A549 (cell line): ENCODE measurements around the gene CNST. TPM values are rescaled to one million over a fixed set of nuclear protein-coding genes. Genes with fewer than 3 reads are reported as not detected.

Experiments
- ATAC-seq, 2 experiments: fragments of 200-7000 bp in 1 of 2; fragments of >200 bp in 1 of 2; cut with Nextera tagmentation in 1 of 2; cut with Tn5 transposase in 1 of 2; 3 replicates each; pipeline versions ENCODE4 v1.8.0 to v1.9.1; 2018 to 2020; ENCODE audit warnings: mild to moderate bottlenecking in 1 of 2, moderate library complexity in 1 of 2
- CTCF ChIA-PET: fragments of 300-600 bp; sonication (Branson Sonifier 250); formaldehyde crosslinking; extraction: SDS; loops from one replicate; lab custom pipeline; 2021; ENCODE audit warnings: antibody characterized with exemption, inconsistent platforms; lab: Yijun Ruan, JAX
- POLR2A ChIA-PET: fragments of 350-600 bp; formaldehyde crosslinking; extraction: SDS; loops from one replicate; lab custom pipeline; 2021; ENCODE audit warnings: antibody characterized with exemption, inconsistent platforms; lab: Yijun Ruan, JAX
- DNase-seq, 2 experiments: peaks; one replicate each; pipeline versions ENCODE4 v3.0.0 to v3.0.0-alpha.2; 2011 to 2016; ENCODE audit warnings: low read depth in 1 of 2, low spot score in 1 of 2
- FAIRE-seq: peaks from 2 replicates; lab custom pipeline; 2011; peaks lifted over from hg19 to GRCh38; lab: Jason Lieb, UNC
- H3K27ac ChIP-seq, 2 experiments: fragments of >200 bp; sonication (Bioruptor Twin); formaldehyde crosslinking; 3 replicates each; pipeline ENCODE4 v1.5.1; 2016 to 2017
- H3K4me1 ChIP-seq: fragments of >200 bp; sonication (Bioruptor Twin); formaldehyde crosslinking; 3 replicates; pipeline ENCODE4 v1.6.1; 2016
- H3K4me2 ChIP-seq: fragments of >200 bp; sonication (Bioruptor Twin); formaldehyde crosslinking; 3 replicates; pipeline ENCODE4 v1.6.1; 2016
- H3K4me3 ChIP-seq: fragments of >200 bp; sonication (Bioruptor Twin); formaldehyde crosslinking; 3 replicates; pipeline ENCODE4 v1.5.1; 2016
- H3K9me3 ChIP-seq: fragments of >200 bp; sonication (Bioruptor Twin); formaldehyde crosslinking; 3 replicates; pipeline ENCODE4 v1.6.1; 2016
- CBX8 ChIP-seq: fragments of 200-600 bp; sonication (generic); IDR thresholded peaks from 2 replicates; pipeline ENCODE4 v1.6.1; 2016
- CHD2 ChIP-seq: fragments of 150-350 bp; IDR thresholded peaks from 2 replicates; pipeline ENCODE4 v1.6.1; 2014; ENCODE audit warnings: low read length; ENCODE audit not compliant: partially characterized antibody
- CHD4 ChIP-seq: fragments of 200-600 bp; sonication (generic); IDR thresholded peaks from 2 replicates; pipeline ENCODE4 v1.6.1; 2016; ENCODE audit warnings: antibody characterized with exemption, mild to moderate bottlenecking, borderline replicate concordance
- ESRRA ChIP-seq: fragments of 150-350 bp; IDR thresholded peaks from 2 replicates; pipeline ENCODE4 v1.6.1; 2014; ENCODE audit warnings: mild to moderate bottlenecking, low read length, borderline replicate concordance
- FOSB ChIP-seq: fragments of 250-450 bp; sonication (Bioruptor Pico); IDR thresholded peaks from 2 replicates; pipeline ENCODE4 v1.5.0; 2020; ENCODE audit warnings: mild to moderate bottlenecking, moderate library complexity
- HDAC2 ChIP-seq: fragments of 200-600 bp; sonication (generic); IDR thresholded peaks from 2 replicates; pipeline ENCODE4 v1.6.1; 2016
- HOXA7 ChIP-seq: fragments of 250-450 bp; sonication (Bioruptor Pico); IDR thresholded peaks from 2 replicates; pipeline ENCODE4 v1.5.0; 2020; ENCODE audit warnings: mild to moderate bottlenecking, moderate library complexity
- HOXB13 ChIP-seq: fragments of 250-450 bp; sonication (Bioruptor Pico); IDR thresholded peaks from 2 replicates; pipeline ENCODE4 v1.5.0; 2020; ENCODE audit warnings: low read depth, mild to moderate bottlenecking, moderate library complexity
- JUN ChIP-seq, 2 experiments: fragments of >200 bp; sonication (Bioruptor Twin); formaldehyde crosslinking; IDR thresholded peaks; 2 replicates in 1 of 2; 3 replicates in 1 of 2; pipeline ENCODE4 v1.6.1; 2016 to 2017
- KDM1A ChIP-seq: fragments of 200-600 bp; sonication (generic); IDR thresholded peaks from 2 replicates; pipeline ENCODE4 v1.6.1; 2016; ENCODE audit warnings: low read depth, mild to moderate bottlenecking
- MAFK ChIP-seq: fragments of 450-650 bp; IDR thresholded peaks from 2 replicates; pipeline ENCODE4 v1.6.1; 2014; ENCODE audit not compliant: partially characterized antibody
- MYC ChIP-seq: IDR thresholded peaks from 2 replicates; pipeline ENCODE4 v1.6.1; 2012; ENCODE audit warnings: mild to moderate bottlenecking, inconsistent platforms, low read length, improper control_type of control experiment, borderline replicate concordance
- POLR2AphosphoS2 ChIP-seq: conservative IDR thresholded peaks from 2 replicates; pipeline ENCODE4 v1.6.1; 2012; ENCODE audit warnings: low read length, improper control_type of control experiment, inconsistent platforms
- RAD21 ChIP-seq, 2 experiments: fragments of >200 bp in 1 of 2; sonication (Bioruptor Twin) in 1 of 2; formaldehyde crosslinking in 1 of 2; IDR thresholded peaks in 1 of 2; conservative IDR thresholded peaks in 1 of 2; 2 replicates in 1 of 2; 3 replicates in 1 of 2; pipeline ENCODE4 v1.6.1; 2012 to 2018; ENCODE audit warnings: inconsistent platforms in 1 of 2
- RARB ChIP-seq: fragments of 250-450 bp; sonication (Bioruptor Pico); IDR thresholded peaks from 2 replicates; pipeline ENCODE4 v1.8.0; 2021; ENCODE audit warnings: mild to moderate bottlenecking, moderate library complexity
- RNF2 ChIP-seq: fragments of 200-600 bp; sonication (generic); IDR thresholded peaks from 2 replicates; pipeline ENCODE4 v1.6.1; 2016; ENCODE audit warnings: low read depth, mild to moderate bottlenecking, antibody characterized with exemption, moderate library complexity, borderline replicate concordance
- TFCP2L1 ChIP-seq: fragments of 250-450 bp; sonication (Bioruptor Pico); IDR thresholded peaks from 2 replicates; pipeline ENCODE4 v1.5.0; 2021; ENCODE audit warnings: mild to moderate bottlenecking
- ZFP36 ChIP-seq: fragments of 450-650 bp; IDR thresholded peaks from 2 replicates; pipeline ENCODE4 v1.6.1; 2014; ENCODE audit warnings: borderline replicate concordance; ENCODE audit not compliant: partially characterized antibody
- WGBS: methylation state at CpG from one replicate; pipeline ENCODE4 v1.1.6; 2017; ENCODE audit errors: missing lambda C conversion rate; 5-methylcytosine and 5-hydroxymethylcytosine counted together
- polyA plus RNA-seq, 4 experiments: library from polyadenylated mRNA; depleted of rRNA in 3 of 4; stranded (reverse); fragments of >200 nt; fragmentation: RNase III in 1 of 4; extraction: RNeasy Plus Mini Kit Qiagen cat#74134 plus additional on column Dnase treatment in 1 of 4; gene quantifications; 2 replicates in 3 of 4; 3 replicates in 1 of 4; pipeline ENCODE4 v1.2.3, GENCODE V29; 2011 to 2017
- TF ChIP-seq, protein P1 (sequence below): fragments of >200 bp; sonication (Bioruptor Twin); formaldehyde crosslinking; IDR thresholded peaks from 3 replicates; pipeline ENCODE4 v1.6.1; 2016
- TF ChIP-seq, protein P2 (sequence below): fragments of 250-450 bp; sonication (Bioruptor Pico); IDR thresholded peaks from 2 replicates; pipeline ENCODE4 v1.5.0; 2020; ENCODE audit warnings: low read depth, mild to moderate bottlenecking, moderate library complexity
- TF ChIP-seq, protein P3 (sequence below): IDR thresholded peaks from 2 replicates; pipeline ENCODE4 v1.6.1; 2012

The CNST gene
- polyA plus RNA-seq, 2 of the 4 experiments (the other 2 are of a cell fraction), result 7.9 to 23.0 TPM

DNA sequence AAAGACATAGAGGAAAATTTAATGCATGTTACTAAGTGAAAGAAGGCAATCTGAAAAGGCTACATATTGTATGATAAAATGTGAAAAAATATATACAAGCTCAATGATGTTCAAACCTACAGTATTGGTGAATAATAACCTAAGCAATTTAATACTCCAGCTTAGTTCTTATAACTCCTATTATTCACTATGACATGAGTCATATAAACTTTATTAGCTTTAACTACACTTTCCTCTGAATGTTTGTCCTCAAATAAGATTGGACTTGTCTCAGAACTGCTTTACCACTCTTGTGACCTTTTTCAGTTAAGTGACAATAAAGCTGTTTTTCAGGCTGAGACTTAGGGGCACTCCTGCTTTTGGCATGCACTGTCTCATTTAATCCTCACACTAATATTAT, 50.9 kb downstream of the CNST start:
- TF ChIP-seq RARB (CRISPR knock-in tag) (no peak), POLR2AphosphoS2 (no peak), HOXA7 (CRISPR knock-in tag) (no peak), HDAC2 (no peak), CHD2 (no peak), CBX8 (no peak), MYC (no peak), FOSB (CRISPR knock-in tag) (no peak), RAD21 (conservative IDR thresholded peaks at IDR 0.05 in 1 of 2, IDR thresholded peaks at IDR 0.05 in 1 of 2) (no peak), KDM1A (no peak), TFCP2L1 (CRISPR knock-in tag) (no peak), JUN (IDR thresholded peaks at IDR 0.05) (no peak), ZFP36 (no peak), RNF2 (no peak), ESRRA (no peak), CHD4 (no peak)
- TF ChIP-seq, protein P1, sequence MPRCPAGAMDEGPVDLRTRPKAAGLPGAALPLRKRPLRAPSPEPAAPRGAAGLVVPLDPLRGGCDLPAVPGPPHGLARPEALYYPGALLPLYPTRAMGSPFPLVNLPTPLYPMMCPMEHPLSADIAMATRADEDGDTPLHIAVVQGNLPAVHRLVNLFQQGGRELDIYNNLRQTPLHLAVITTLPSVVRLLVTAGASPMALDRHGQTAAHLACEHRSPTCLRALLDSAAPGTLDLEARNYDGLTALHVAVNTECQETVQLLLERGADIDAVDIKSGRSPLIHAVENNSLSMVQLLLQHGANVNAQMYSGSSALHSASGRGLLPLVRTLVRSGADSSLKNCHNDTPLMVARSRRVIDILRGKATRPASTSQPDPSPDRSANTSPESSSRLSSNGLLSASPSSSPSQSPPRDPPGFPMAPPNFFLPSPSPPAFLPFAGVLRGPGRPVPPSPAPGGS, result no peak
- TF ChIP-seq, all 56 proteins: peak for 0
- H3K27ac ChIP-seq, result no peak overlapping the region; a peak in 1 of 6 replicates
- POLR2A ChIA-PET, result no interaction called here
- ATAC-seq (no peak), DNase-seq (no peak), FAIRE-seq (no peak)
- H3K4me1 ChIP-seq, result peaks cover 17% of the 10 kb centered on the region; the same call in 2 of the 3 replicates
- H3K9me3 ChIP-seq, result no peaks in the 10 kb centered on the region
- H3K4me2 ChIP-seq, result peak overlapping the region; percentile 8; the same call in 1 of the 3 replicates
- H3K4me3 ChIP-seq, result no peak overlapping the region
- CTCF ChIA-PET, result interaction anchor here (0.7 kb wide), 1 partner anchor 1314 kb away, joined by 3 read pairs; no protein-coding TSS in a partner anchor

DNA sequence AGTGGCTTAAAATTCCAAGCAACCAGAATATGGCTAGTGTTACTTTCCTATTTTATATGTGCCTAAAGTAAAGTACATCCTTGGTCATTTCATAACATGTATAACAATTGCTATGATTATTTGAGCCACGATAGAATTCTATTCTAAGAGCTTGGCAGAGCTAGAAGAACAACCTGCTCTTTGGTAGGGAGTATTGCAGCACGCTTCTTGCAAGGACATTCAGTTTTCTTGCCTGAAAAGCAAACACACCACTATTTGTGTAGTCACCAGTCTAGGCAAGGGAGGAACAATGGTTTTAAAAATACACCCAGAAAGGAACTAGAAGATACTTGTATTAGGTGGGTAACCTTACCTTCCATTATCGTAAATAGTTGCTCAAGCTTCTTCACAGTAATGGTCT, 51.5 kb downstream of the CNST start:
- FAIRE-seq (no peak), DNase-seq (no peak)
- no peaks in the 10 kb centered on the region for H3K9me3 ChIP-seq
- H3K4me1 ChIP-seq, result peaks cover 17% of the 10 kb centered on the region; the same call in 2 of the 3 replicates
- ChIA-PET POLR2A (no interaction called here), CTCF (interaction anchor here (0.6 kb wide), 1 partner anchor 462 kb away, joined by 3 read pairs; no protein-coding TSS in a partner anchor)
- H3K4me3 ChIP-seq, result no peak overlapping the region
- WGBS, result 85% methylated on average over 3 of the region's 3 CpGs
- TF ChIP-seq MYC (no peak), TFCP2L1 (CRISPR knock-in tag) (no peak), JUN (IDR thresholded peaks at IDR 0.05) (no peak), POLR2AphosphoS2 (no peak), HOXA7 (CRISPR knock-in tag) (no peak), ESRRA (no peak), RARB (CRISPR knock-in tag) (no peak), MAFK (no peak), HOXB13 (CRISPR knock-in tag) (no peak)
- TF ChIP-seq, protein P2, sequence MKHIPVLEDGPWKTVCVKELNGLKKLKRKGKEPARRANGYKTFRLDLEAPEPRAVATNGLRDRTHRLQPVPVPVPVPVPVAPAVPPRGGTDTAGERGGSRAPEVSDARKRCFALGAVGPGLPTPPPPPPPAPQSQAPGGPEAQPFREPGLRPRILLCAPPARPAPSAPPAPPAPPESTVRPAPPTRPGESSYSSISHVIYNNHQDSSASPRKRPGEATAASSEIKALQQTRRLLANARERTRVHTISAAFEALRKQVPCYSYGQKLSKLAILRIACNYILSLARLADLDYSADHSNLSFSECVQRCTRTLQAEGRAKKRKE (CRISPR knock-in tag), result no peak
- TF ChIP-seq, protein P3, sequence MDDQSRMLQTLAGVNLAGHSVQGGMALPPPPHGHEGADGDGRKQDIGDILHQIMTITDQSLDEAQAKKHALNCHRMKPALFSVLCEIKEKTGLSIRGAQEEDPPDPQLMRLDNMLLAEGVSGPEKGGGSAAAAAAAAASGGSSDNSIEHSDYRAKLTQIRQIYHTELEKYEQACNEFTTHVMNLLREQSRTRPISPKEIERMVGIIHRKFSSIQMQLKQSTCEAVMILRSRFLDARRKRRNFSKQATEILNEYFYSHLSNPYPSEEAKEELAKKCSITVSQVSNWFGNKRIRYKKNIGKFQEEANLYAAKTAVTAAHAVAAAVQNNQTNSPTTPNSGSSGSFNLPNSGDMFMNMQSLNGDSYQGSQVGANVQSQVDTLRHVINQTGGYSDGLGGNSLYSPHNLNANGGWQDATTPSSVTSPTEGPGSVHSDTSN, result no peak
- TF ChIP-seq, all 56 proteins: peak for 0
- H3K27ac ChIP-seq, result no peak overlapping the region; a peak in 1 of 6 replicates
- no peak overlapping the region; the same call in 2 of the 3 replicates for H3K4me2 ChIP-seq
- ATAC-seq, result no peak
